ENCODE results near the gene PRKCB.

DNA sequence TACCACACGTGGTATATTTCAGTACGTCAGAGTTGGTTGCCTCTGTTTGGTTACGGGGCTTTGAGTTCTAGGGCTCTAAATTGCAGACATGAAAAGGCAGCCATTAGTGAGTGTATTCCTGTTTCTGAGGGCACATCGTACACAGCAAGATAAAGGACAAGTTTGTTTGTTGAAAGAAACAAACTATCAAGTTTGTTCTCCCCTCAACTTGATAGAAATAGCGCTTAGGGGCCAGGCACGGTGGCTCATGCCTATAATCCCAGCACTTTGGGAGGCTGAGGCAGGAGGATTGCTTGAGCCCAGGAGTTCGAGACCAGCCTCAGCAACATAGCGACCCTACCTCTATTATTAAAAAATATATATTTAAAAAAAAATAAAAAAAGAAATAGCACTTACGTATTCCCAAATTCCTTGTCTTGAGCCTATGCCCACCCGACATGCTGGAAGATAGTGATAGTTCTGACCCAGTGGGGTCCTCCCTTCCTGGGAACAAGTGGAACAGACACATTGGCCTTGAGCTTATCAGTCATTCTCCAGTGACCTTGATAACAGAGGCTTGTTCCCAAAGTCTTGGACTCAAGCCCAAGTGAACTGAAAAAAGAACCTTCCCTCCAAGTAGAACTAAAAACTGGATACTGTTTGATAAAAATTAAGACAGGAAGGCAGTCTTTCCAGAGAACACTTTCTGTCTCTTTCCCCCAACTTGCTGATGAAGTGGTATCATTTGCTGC lies 280.4 kb downstream of the PRKCB start:
- no peak for TF ChIP-seq POLR2AphosphoS5 (IDR thresholded peaks at IDR 0.05; ENCODE audit: low read depth)
- TF ChIP-seq, protein P1, sequence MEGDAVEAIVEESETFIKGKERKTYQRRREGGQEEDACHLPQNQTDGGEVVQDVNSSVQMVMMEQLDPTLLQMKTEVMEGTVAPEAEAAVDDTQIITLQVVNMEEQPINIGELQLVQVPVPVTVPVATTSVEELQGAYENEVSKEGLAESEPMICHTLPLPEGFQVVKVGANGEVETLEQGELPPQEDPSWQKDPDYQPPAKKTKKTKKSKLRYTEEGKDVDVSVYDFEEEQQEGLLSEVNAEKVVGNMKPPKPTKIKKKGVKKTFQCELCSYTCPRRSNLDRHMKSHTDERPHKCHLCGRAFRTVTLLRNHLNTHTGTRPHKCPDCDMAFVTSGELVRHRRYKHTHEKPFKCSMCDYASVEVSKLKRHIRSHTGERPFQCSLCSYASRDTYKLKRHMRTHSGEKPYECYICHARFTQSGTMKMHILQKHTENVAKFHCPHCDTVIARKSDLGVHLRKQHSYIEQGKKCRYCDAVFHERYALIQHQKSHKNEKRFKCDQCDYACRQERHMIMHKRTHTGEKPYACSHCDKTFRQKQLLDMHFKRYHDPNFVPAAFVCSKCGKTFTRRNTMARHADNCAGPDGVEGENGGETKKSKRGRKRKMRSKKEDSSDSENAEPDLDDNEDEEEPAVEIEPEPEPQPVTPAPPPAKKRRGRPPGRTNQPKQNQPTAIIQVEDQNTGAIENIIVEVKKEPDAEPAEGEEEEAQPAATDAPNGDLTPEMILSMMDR (conservative IDR thresholded peaks at IDR 0.05; ENCODE audit: low read depth in 2 of 2): no peak
- no peak for TF ChIP-seq EZH2 (IDR thresholded peaks at IDR 0.05; ENCODE audit: low read depth, unreplicated experiment)
- TF ChIP-seq ZNF114 (CRISPR knock-in tag; IDR thresholded peaks at IDR 0.05): no peak
